Endothelial cell (in vitro differentiated cells): ENCODE measurements around the gene GALNT18. TPM values are rescaled to one million over a fixed set of nuclear protein-coding genes. Genes with fewer than 3 reads are reported as not detected.

Source experiments
- DNase-seq: peaks from one replicate; pipeline ENCODE4 v3.0.0; 2021; ENCODE audit warnings: low spot score
- H3K27ac Mint-ChIP-seq: one replicate; pipeline ENCODE4 v1.8.0; 2021; ENCODE audit warnings: mixed read lengths, inconsistent platforms; ENCODE audit not compliant: unreplicated experiment
- H3K27me3 Mint-ChIP-seq: one replicate; pipeline ENCODE4 v1.8.0; 2021; ENCODE audit warnings: mild to moderate bottlenecking, moderate library complexity, mixed read lengths, inconsistent platforms; ENCODE audit not compliant: unreplicated experiment
- H3K36me3 Mint-ChIP-seq: one replicate; pipeline ENCODE4 v1.8.0; 2021; ENCODE audit warnings: mild to moderate bottlenecking, low read depth, mixed read lengths, inconsistent platforms; ENCODE audit not compliant: unreplicated experiment
- H3K4me1 Mint-ChIP-seq: one replicate; pipeline ENCODE4 v1.8.0; 2021; ENCODE audit warnings: mild to moderate bottlenecking, mixed read lengths, inconsistent platforms; ENCODE audit not compliant: unreplicated experiment
- H3K4me3 Mint-ChIP-seq: one replicate; pipeline ENCODE4 v1.8.0; 2021; ENCODE audit warnings: mild to moderate bottlenecking, mixed read lengths, inconsistent platforms; ENCODE audit not compliant: unreplicated experiment
- H3K9me3 Mint-ChIP-seq: one replicate; pipeline ENCODE4 v1.8.0; 2021; ENCODE audit warnings: mixed read lengths, inconsistent platforms; ENCODE audit not compliant: unreplicated experiment
- CTCF ChIP-seq: fragments of 200-600 bp; sonication (generic); IDR thresholded peaks from one replicate; pipeline ENCODE4 v1.5.0; 2021; ENCODE audit warnings: antibody characterized with exemption; ENCODE audit not compliant: unreplicated experiment
- total RNA-seq: library from RNA; stranded (reverse); fragmentation: NEBNext Ultra II Directional; extraction: Animal tissue kit (Norgen Biotek cat#: 25700); gene quantifications from one replicate; pipeline ENCODE4 v1.2.1, GENCODE V29; 2021; ENCODE audit not compliant: unreplicated experiment

Gene GALNT18
- total RNA-seq, 1 donor from 2014 or later: 87.6 TPM

- no peak overlapping the region for H3K4me3 Mint-ChIP-seq
- peaks cover 6% of the 10 kb centered on the region for H3K27me3 Mint-ChIP-seq
- no peaks in the 10 kb centered on the region for H3K9me3 Mint-ChIP-seq
- no peak for DNase-seq
- TF ChIP-seq CTCF: no peak
- H3K4me1 Mint-ChIP-seq: peaks cover 83% of the 10 kb centered on the region
- peaks cover 4% of the 10 kb centered on the region for H3K36me3 Mint-ChIP-seq
- H3K27ac Mint-ChIP-seq: no peak overlapping the region
These were observed 53.7 kb downstream of the GALNT18 start for GRCh38 chr11:11567936-11568650.

DNA sequence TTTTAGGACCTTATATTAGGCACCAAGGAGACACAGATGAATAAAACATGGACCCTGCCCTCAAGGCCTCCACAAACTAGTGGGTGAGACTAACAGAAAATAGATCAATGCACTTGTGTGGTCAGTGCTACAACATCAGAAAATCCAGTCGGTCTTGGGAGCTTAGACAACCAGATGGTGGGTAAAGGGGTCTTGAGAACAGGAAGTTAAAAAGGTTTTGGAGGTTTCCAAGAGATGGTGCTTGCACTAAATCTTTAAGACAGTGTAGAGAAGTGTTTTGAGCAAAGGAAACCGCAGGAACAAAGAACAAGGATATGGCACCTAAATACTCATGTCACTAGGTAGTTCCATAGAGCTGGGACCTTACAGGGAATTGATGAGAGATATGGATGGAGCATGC is 56.2 kb downstream of the GALNT18 start:
- H3K4me1 Mint-ChIP-seq: peaks cover 76% of the 10 kb centered on the region
- DNase-seq: no peak
- no peak for TF ChIP-seq CTCF
- H3K4me3 Mint-ChIP-seq: no peak overlapping the region
- H3K27me3 Mint-ChIP-seq: peaks cover 7% of the 10 kb centered on the region
- peaks cover 15% of the 10 kb centered on the region for H3K36me3 Mint-ChIP-seq
- H3K9me3 Mint-ChIP-seq: no peaks in the 10 kb centered on the region
- H3K27ac Mint-ChIP-seq: no peak overlapping the region

- DNase-seq: no peak
- H3K27me3 Mint-ChIP-seq: peaks cover 9% of the 10 kb centered on the region
- H3K4me3 Mint-ChIP-seq: no peak overlapping the region
- H3K27ac Mint-ChIP-seq: no peak overlapping the region
- peaks cover 59% of the 10 kb centered on the region for H3K4me1 Mint-ChIP-seq
- peaks cover 15% of the 10 kb centered on the region for H3K36me3 Mint-ChIP-seq
- no peaks in the 10 kb centered on the region for H3K9me3 Mint-ChIP-seq
- TF ChIP-seq CTCF: no peak
These were observed 58.4 kb downstream of the GALNT18 start for GRCh38 chr11:11563200-11563975.

DNA sequence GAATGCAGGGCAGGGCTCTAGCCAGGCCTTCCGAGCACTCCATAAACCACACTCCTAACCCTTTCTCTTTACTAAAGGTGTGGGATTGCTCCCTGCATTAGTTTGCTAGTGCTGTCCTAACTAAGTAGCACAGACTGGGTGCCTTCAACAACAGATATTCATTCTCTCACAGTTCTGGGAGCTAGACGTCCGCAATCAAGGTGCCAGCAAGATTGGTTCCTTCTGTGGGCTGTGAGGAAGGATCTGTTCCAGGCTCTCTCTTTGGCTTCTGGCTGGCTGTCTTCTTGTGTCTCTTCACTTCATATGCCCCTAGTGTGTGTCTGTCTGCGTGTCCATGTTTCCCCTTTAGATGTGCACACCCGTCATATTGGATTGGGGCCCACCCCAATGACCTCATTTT is 59.8 kb downstream of the GALNT18 start:
- H3K4me3 Mint-ChIP-seq: no peak overlapping the region
- TF ChIP-seq CTCF: no peak
- H3K27me3 Mint-ChIP-seq: peaks cover 9% of the 10 kb centered on the region
- H3K4me1 Mint-ChIP-seq: peaks cover 45% of the 10 kb centered on the region
- H3K36me3 Mint-ChIP-seq: peaks cover 15% of the 10 kb centered on the region
- no peaks in the 10 kb centered on the region for H3K9me3 Mint-ChIP-seq
- no peak for DNase-seq
- no peak overlapping the region for H3K27ac Mint-ChIP-seq

- H3K36me3 Mint-ChIP-seq: peaks cover 15% of the 10 kb centered on the region
- DNase-seq: no peak
- H3K4me1 Mint-ChIP-seq: peaks cover 39% of the 10 kb centered on the region
- H3K27ac Mint-ChIP-seq: no peak overlapping the region
- no peaks in the 10 kb centered on the region for H3K9me3 Mint-ChIP-seq
- peaks cover 8% of the 10 kb centered on the region for H3K27me3 Mint-ChIP-seq
- no peak overlapping the region for H3K4me3 Mint-ChIP-seq
- TF ChIP-seq CTCF: no peak
These were observed 63.0 kb downstream of the GALNT18 start for GRCh38 chr11:11558826-11559225.
